T-helper 1 cell treated with Interleukin-12 subunit alpha and Interleukin-12 subunit beta and Interleukin-4 antibody, amounts not matched to agents 30 μg/mL and 1 μg/mL, for 36 hours (primary cell): ENCODE measurements around the gene NHSL2.

Experiments
- H3K27ac Mint-ChIP-seq: one replicate; pipeline ENCODE4 v1.8.0; 2021; ENCODE audit warnings: mild to moderate bottlenecking, mixed read lengths
- H3K27me3 Mint-ChIP-seq: one replicate; pipeline ENCODE4 v1.8.0; 2021; ENCODE audit warnings: low read depth, mixed read lengths
- H3K36me3 Mint-ChIP-seq: one replicate; pipeline ENCODE4 v1.8.0; 2021; ENCODE audit warnings: low read depth, mixed read lengths
- H3K4me1 Mint-ChIP-seq: one replicate; pipeline ENCODE4 v1.8.0; 2021; ENCODE audit warnings: low read depth, mixed read lengths
- H3K4me3 Mint-ChIP-seq: one replicate; pipeline ENCODE4 v1.8.0; 2021; ENCODE audit warnings: mild to moderate bottlenecking, moderate library complexity, mixed read lengths
- H3K9me3 Mint-ChIP-seq: one replicate; pipeline ENCODE4 v1.8.0; 2021; ENCODE audit warnings: mixed read lengths

NHSL2 gene

GRCh38 chrX:72088761-72089160, 178.1 kb downstream of the NHSL2 start:
- H3K9me3 Mint-ChIP-seq, result no peaks in the 10 kb centered on the region
- H3K27ac Mint-ChIP-seq, result no peak overlapping the region
- H3K36me3 Mint-ChIP-seq, result no peaks in the 10 kb centered on the region
- H3K4me1 Mint-ChIP-seq, result peaks cover 1% of the 10 kb centered on the region
- H3K4me3 Mint-ChIP-seq, result no peak overlapping the region
- H3K27me3 Mint-ChIP-seq, result peaks cover 50% of the 10 kb centered on the region

- no peak overlapping the region for H3K4me3 Mint-ChIP-seq
- H3K4me1 Mint-ChIP-seq, result peaks cover 1% of the 10 kb centered on the region
- no peaks in the 10 kb centered on the region for H3K9me3 Mint-ChIP-seq
- H3K27me3 Mint-ChIP-seq, result peaks cover 52% of the 10 kb centered on the region
- H3K36me3 Mint-ChIP-seq, result no peaks in the 10 kb centered on the region
- H3K27ac Mint-ChIP-seq, result no peak overlapping the region
These were observed 178.6 kb downstream of the NHSL2 start for GRCh38 chrX:72089254-72089653.

- H3K27ac Mint-ChIP-seq, result peak overlapping the region; percentile 5
- peaks cover 3% of the 10 kb centered on the region for H3K36me3 Mint-ChIP-seq
- no peak overlapping the region for H3K4me3 Mint-ChIP-seq
- H3K4me1 Mint-ChIP-seq, result peaks cover 11% of the 10 kb centered on the region
- peaks cover 57% of the 10 kb centered on the region for H3K27me3 Mint-ChIP-seq
- no peaks in the 10 kb centered on the region for H3K9me3 Mint-ChIP-seq
These were observed 184.2 kb downstream of the NHSL2 start for GRCh38 chrX:72094894-72095293.

- H3K4me3 Mint-ChIP-seq, result no peak overlapping the region
- H3K4me1 Mint-ChIP-seq, result peaks cover 16% of the 10 kb centered on the region
- no peak overlapping the region for H3K27ac Mint-ChIP-seq
- peaks cover 60% of the 10 kb centered on the region for H3K27me3 Mint-ChIP-seq
- H3K9me3 Mint-ChIP-seq, result no peaks in the 10 kb centered on the region
- H3K36me3 Mint-ChIP-seq, result peaks cover 3% of the 10 kb centered on the region
These were observed 184.7 kb downstream of the NHSL2 start for GRCh38 chrX:72095370-72095769.

GRCh38 chrX:72097098-72097497, 186.5 kb downstream of the NHSL2 start:
- H3K4me1 Mint-ChIP-seq, result peaks cover 30% of the 10 kb centered on the region
- peaks cover 55% of the 10 kb centered on the region for H3K27me3 Mint-ChIP-seq
- no peak overlapping the region for H3K4me3 Mint-ChIP-seq
- H3K9me3 Mint-ChIP-seq, result no peaks in the 10 kb centered on the region
- H3K36me3 Mint-ChIP-seq, result peaks cover 3% of the 10 kb centered on the region
- H3K27ac Mint-ChIP-seq, result no peak overlapping the region

GRCh38 chrX:72100051-72100755, 189.6 kb downstream of the NHSL2 start:
- Mint-ChIP-seq H3K27ac (peak overlapping the region; percentile 79), H3K4me3 (peak overlapping the region; percentile 66), H3K9me3 (no peaks in the 10 kb centered on the region), H3K4me1 (peaks cover 32% of the 10 kb centered on the region), H3K36me3 (peaks cover 3% of the 10 kb centered on the region), H3K27me3 (peaks cover 53% of the 10 kb centered on the region)

- H3K36me3 Mint-ChIP-seq, result peaks cover 3% of the 10 kb centered on the region
- H3K4me3 Mint-ChIP-seq, result peak overlapping the region; percentile 66
- no peaks in the 10 kb centered on the region for H3K9me3 Mint-ChIP-seq
- H3K27ac Mint-ChIP-seq, result peak overlapping the region; percentile 79
- peaks cover 48% of the 10 kb centered on the region for H3K27me3 Mint-ChIP-seq
- peaks cover 34% of the 10 kb centered on the region for H3K4me1 Mint-ChIP-seq
These were observed 190.2 kb downstream of the NHSL2 start for GRCh38 chrX:72100824-72101351.

GRCh38 chrX:72101597-72102037, 191.0 kb downstream of the NHSL2 start:
- H3K9me3 Mint-ChIP-seq, result no peaks in the 10 kb centered on the region
- peaks cover 41% of the 10 kb centered on the region for H3K27me3 Mint-ChIP-seq
- H3K4me3 Mint-ChIP-seq, result peak overlapping the region; percentile 42
- peaks cover 3% of the 10 kb centered on the region for H3K36me3 Mint-ChIP-seq
- peak overlapping the region; percentile 79 for H3K27ac Mint-ChIP-seq
- H3K4me1 Mint-ChIP-seq, result peaks cover 37% of the 10 kb centered on the region

GRCh38 chrX:72102126-72102525, 191.5 kb downstream of the NHSL2 start:
- Mint-ChIP-seq H3K27ac (peak overlapping the region; percentile 16), H3K27me3 (peaks cover 36% of the 10 kb centered on the region), H3K4me1 (peaks cover 37% of the 10 kb centered on the region)

GRCh38 chrX:72102760-72103159, 192.1 kb downstream of the NHSL2 start:
- Mint-ChIP-seq H3K36me3 (peaks cover 6% of the 10 kb centered on the region), H3K27me3 (peaks cover 36% of the 10 kb centered on the region), H3K4me3 (no peak overlapping the region), H3K27ac (no peak overlapping the region), H3K4me1 (peaks cover 40% of the 10 kb centered on the region), H3K9me3 (no peaks in the 10 kb centered on the region)

More at GRCh38 chrX:72102126-72102525, 191.5 kb downstream of the NHSL2 start:
- Mint-ChIP-seq H3K4me3 (peak overlapping the region; percentile 68), H3K9me3 (no peaks in the 10 kb centered on the region), H3K36me3 (peaks cover 3% of the 10 kb centered on the region)

- Mint-ChIP-seq H3K36me3 (peaks cover 5% of the 10 kb centered on the region), H3K4me3 (no peak overlapping the region), H3K27me3 (peaks cover 37% of the 10 kb centered on the region), H3K27ac (no peak overlapping the region), H3K9me3 (no peaks in the 10 kb centered on the region), H3K4me1 (peaks cover 32% of the 10 kb centered on the region)
These were observed 194.8 kb downstream of the NHSL2 start for GRCh38 chrX:72105436-72105835.

GRCh38 chrX:72107320-72107719, 196.7 kb downstream of the NHSL2 start:
- H3K27me3 Mint-ChIP-seq, result peaks cover 53% of the 10 kb centered on the region
- H3K27ac Mint-ChIP-seq, result no peak overlapping the region
- no peak overlapping the region for H3K4me3 Mint-ChIP-seq
- H3K4me1 Mint-ChIP-seq, result peaks cover 17% of the 10 kb centered on the region
- H3K9me3 Mint-ChIP-seq, result no peaks in the 10 kb centered on the region
- peaks cover 8% of the 10 kb centered on the region for H3K36me3 Mint-ChIP-seq

GRCh38 chrX:72107841-72108595, 197.4 kb downstream of the NHSL2 start:
- H3K27me3 Mint-ChIP-seq, result peaks cover 56% of the 10 kb centered on the region
- no peaks in the 10 kb centered on the region for H3K9me3 Mint-ChIP-seq

GRCh38 chrX:72108666-72109065, 198.0 kb downstream of the NHSL2 start:
- Mint-ChIP-seq H3K9me3 (no peaks in the 10 kb centered on the region), H3K36me3 (peaks cover 8% of the 10 kb centered on the region), H3K27ac (no peak overlapping the region), H3K4me1 (peaks cover 17% of the 10 kb centered on the region), H3K4me3 (no peak overlapping the region), H3K27me3 (peaks cover 53% of the 10 kb centered on the region)

More at GRCh38 chrX:72107841-72108595, 197.4 kb downstream of the NHSL2 start:
- H3K27ac Mint-ChIP-seq, result no peak overlapping the region
- H3K36me3 Mint-ChIP-seq, result peaks cover 8% of the 10 kb centered on the region
- no peak overlapping the region for H3K4me3 Mint-ChIP-seq
- H3K4me1 Mint-ChIP-seq, result peaks cover 17% of the 10 kb centered on the region
